B cell (primary cell): ENCODE results near the gene TMEM45B. TPM values are rescaled to one million over a fixed set of nuclear protein-coding genes. Genes with fewer than 3 reads are reported as not detected.
"Not testable (repeated sequence)": the region's sequence is repeated elsewhere in the genome, so short reads cannot be mapped to it uniquely, and the experiment has no call there.

Experiments used
- ATAC-seq: fragments of 200-7000 bp; cut with Tn5 transposase; one replicate; pipeline ENCODE4 v1.10.0; 2021; ENCODE audit warnings: low read depth, mild to moderate bottlenecking, moderate number of reproducible peaks, moderate library complexity
- CTCF ChIA-PET: fragments of 350-600 bp; sonication (Branson Sonifier 250); formaldehyde crosslinking; loops from one replicate; lab custom pipeline; 2021; ENCODE audit warnings: antibody characterized with exemption, inconsistent platforms; lab: Charles Lee
- POLR2A ChIA-PET: fragments of 350-600 bp; sonication (Branson Sonifier 250); formaldehyde crosslinking; loops from one replicate; lab custom pipeline; 2021; ENCODE audit warnings: antibody characterized with exemption; lab: Charles Lee
- DNase-seq: peaks from one replicate; pipeline ENCODE4 v3.0.0; 2013
- H2AFZ ChIP-seq: 2 replicates; pipeline ENCODE4 v1.6.1; 2012; ENCODE audit warnings: mild to moderate bottlenecking, low read depth, low read length; ENCODE audit not compliant: insufficient read depth, poor library complexity, severe bottlenecking
- H3K27ac ChIP-seq, 2 donors: 1 replicate in 1 of 2; 2 replicates in 1 of 2; pipeline ENCODE4 v1.5.1; 2012 to 2013; ENCODE audit warnings: low read length in 2 of 2, mild to moderate bottlenecking in 2 of 2, moderate library complexity in 1 of 2
- H3K27me3 ChIP-seq, 4 experiments: fragments of 200-600 bp in 1 of 4; sonication (generic) in 1 of 4; replicated peaks in 1 of 4; 1 replicate in 2 of 4; 2 replicates in 2 of 4; pipeline versions ENCODE4 v1.6.1 to v1.7.0; 2013 to 2016; ENCODE audit warnings: low read length in 3 of 4, mild to moderate bottlenecking in 2 of 4, mixed read lengths in 1 of 4, moderate library complexity in 1 of 4; ENCODE audit not compliant: insufficient read depth in 4 of 4, control insufficient read depth in 3 of 4; ENCODE audit errors: control extremely low read depth in 1 of 4
- H3K36me3 ChIP-seq, 2 experiments: replicated peaks in 1 of 2; 1 replicate in 1 of 2; 2 replicates in 1 of 2; pipeline versions ENCODE4 v1.6.1 to v1.7.1; 2013; ENCODE audit warnings: low read length in 1 of 2; ENCODE audit not compliant: insufficient read depth in 2 of 2, control insufficient read depth in 1 of 2; ENCODE audit errors: control extremely low read depth in 1 of 2, extremely low read depth in 1 of 2
- H3K4me1 ChIP-seq, 2 donors: fragments of 200-600 bp in 1 of 2; sonication (generic) in 1 of 2; 1 replicate in 1 of 2; 2 replicates in 1 of 2; pipeline versions ENCODE4 v1.5.1 to v1.6.1; 2013 to 2017; ENCODE audit warnings: low read length in 2 of 2; ENCODE audit not compliant: control insufficient read depth in 2 of 2, insufficient read depth in 2 of 2
- H3K4me2 ChIP-seq: replicated peaks from 2 replicates; pipeline ENCODE3; 2012; ENCODE audit warnings: mild to moderate bottlenecking, low read depth, low read length; ENCODE audit not compliant: poor library complexity, severe bottlenecking
- H3K4me3 ChIP-seq, 5 experiments: fragments of 200-600 bp in 1 of 5; sonication (generic) in 1 of 5; 1 replicate in 3 of 5; 2 replicates in 2 of 5; pipeline versions ENCODE4 v1.5.1 to v1.7.0; 2011 to 2016; ENCODE audit warnings: low read length in 4 of 5, mild to moderate bottlenecking in 4 of 5, low read depth in 2 of 5, control low read depth in 1 of 5, moderate library complexity in 1 of 5; ENCODE audit not compliant: insufficient read depth in 1 of 5; ENCODE audit errors: control extremely low read depth in 1 of 5, extremely low read depth in 1 of 5
- H3K79me2 ChIP-seq: fragments of 200-600 bp; sonication (generic); one replicate; pipeline ENCODE4 v1.6.0; 2016; ENCODE audit warnings: low read length; ENCODE audit not compliant: control insufficient read depth, insufficient read depth
- H3K9ac ChIP-seq: fragments of 200-600 bp; sonication (generic); 2 replicates; pipeline ENCODE4 v1.6.1; 2017; ENCODE audit warnings: mild to moderate bottlenecking, low read length, moderate library complexity
- H3K9me3 ChIP-seq, 3 donors: one replicate each; pipeline versions ENCODE4 v1.6.1 to v1.7.1; 2013; ENCODE audit warnings: low read length in 2 of 3; ENCODE audit not compliant: control insufficient read depth in 2 of 3, insufficient read depth in 1 of 3; ENCODE audit errors: control extremely low read depth in 1 of 3
- H4K20me1 ChIP-seq: 2 replicates; pipeline ENCODE4 v1.6.0; 2012; ENCODE audit warnings: mild to moderate bottlenecking, low read length; ENCODE audit not compliant: insufficient read depth, control insufficient read depth, poor library complexity, severe bottlenecking
- H3K27ac Mint-ChIP-seq: one replicate; pipeline ENCODE4 v1.8.0; 2021; ENCODE audit warnings: mixed read lengths
- H3K27me3 Mint-ChIP-seq: one replicate; pipeline ENCODE4 v1.8.0; 2021; ENCODE audit warnings: mixed read lengths
- H3K4me1 Mint-ChIP-seq: one replicate; pipeline ENCODE4 v1.8.0; 2021; ENCODE audit warnings: mixed read lengths
- H3K4me3 Mint-ChIP-seq: one replicate; pipeline ENCODE4 v1.8.0; 2021; ENCODE audit warnings: mixed read lengths
- H3K9me3 Mint-ChIP-seq: one replicate; pipeline ENCODE4 v1.8.0; 2022; ENCODE audit warnings: mixed read lengths; ENCODE audit not compliant: insufficient read depth
- EZH2 ChIP-seq: IDR thresholded peaks from 2 replicates; pipeline ENCODE4 v1.6.1; 2012; ENCODE audit warnings: borderline replicate concordance, low read depth, mild to moderate bottlenecking, moderate library complexity, low read length; ENCODE audit not compliant: insufficient read depth, poor library complexity, severe bottlenecking
- WGBS: methylation state at CpG from one replicate; pipeline ENCODE4 v1.1.5; 2013; ENCODE audit warnings: missing lambda C conversion rate; ENCODE audit not compliant: insufficient coverage; 5-methylcytosine and 5-hydroxymethylcytosine counted together
- intact Hi-C: fragments of 100-400 bp; cut with micrococcal nuclease; formaldehyde crosslinking; loops from one replicate; pipeline ENCODE4 v1.10.0; 2022
- polyA plus RNA-seq: library from polyadenylated mRNA; depleted of rRNA; stranded (reverse); fragments of >200 nt; gene quantifications from 2 replicates; pipeline ENCODE4 v1.2.3, GENCODE V29; 2012
- total RNA-seq, 2 donors: library from RNA; stranded (reverse); fragments of 120-200 nt in 1 of 2; gene quantifications; 1 replicate in 1 of 2; 2 replicates in 1 of 2; pipeline versions ENCODE4 v1.2.3 to v1.2.4, GENCODE V29; 2013 to 2022
- TF ChIP-seq, protein P1 (sequence below): fragments of 200-600 bp; IDR thresholded peaks from one replicate; pipeline ENCODE4 v1.8.0; 2022; ENCODE audit warnings: antibody characterized with exemption, mild to moderate bottlenecking

Gene TMEM45B
- total and polyA plus RNA-seq, 2 donors (not counting 1 experiment from before 2014, with no cell fraction given), result not detected

- ATAC-seq (no peak), DNase-seq (no peak)
- Histone ChIP-seq H3K79me2 (no peaks in the 10 kb centered on the region), H3K4me2 (no peak overlapping the region), H3K9me3 (no peaks in the 10 kb centered on the region), H3K4me3 (no peak overlapping the region), H3K36me3 (no peaks in the 10 kb centered on the region), H4K20me1 (no peaks in the 10 kb centered on the region), H3K9ac (no peak overlapping the region), H3K4me1 (no peaks in the 10 kb centered on the region), H3K27ac (no peak overlapping the region), H3K27me3 (no peaks in the 10 kb centered on the region), H2AFZ (no peak overlapping the region)
- no peaks in the 10 kb centered on the region for H3K4me1 Mint-ChIP-seq
- H3K9me3 Mint-ChIP-seq, result no peaks in the 10 kb centered on the region
- no peak overlapping the region for H3K27ac Mint-ChIP-seq
- TF ChIP-seq, protein P1, sequence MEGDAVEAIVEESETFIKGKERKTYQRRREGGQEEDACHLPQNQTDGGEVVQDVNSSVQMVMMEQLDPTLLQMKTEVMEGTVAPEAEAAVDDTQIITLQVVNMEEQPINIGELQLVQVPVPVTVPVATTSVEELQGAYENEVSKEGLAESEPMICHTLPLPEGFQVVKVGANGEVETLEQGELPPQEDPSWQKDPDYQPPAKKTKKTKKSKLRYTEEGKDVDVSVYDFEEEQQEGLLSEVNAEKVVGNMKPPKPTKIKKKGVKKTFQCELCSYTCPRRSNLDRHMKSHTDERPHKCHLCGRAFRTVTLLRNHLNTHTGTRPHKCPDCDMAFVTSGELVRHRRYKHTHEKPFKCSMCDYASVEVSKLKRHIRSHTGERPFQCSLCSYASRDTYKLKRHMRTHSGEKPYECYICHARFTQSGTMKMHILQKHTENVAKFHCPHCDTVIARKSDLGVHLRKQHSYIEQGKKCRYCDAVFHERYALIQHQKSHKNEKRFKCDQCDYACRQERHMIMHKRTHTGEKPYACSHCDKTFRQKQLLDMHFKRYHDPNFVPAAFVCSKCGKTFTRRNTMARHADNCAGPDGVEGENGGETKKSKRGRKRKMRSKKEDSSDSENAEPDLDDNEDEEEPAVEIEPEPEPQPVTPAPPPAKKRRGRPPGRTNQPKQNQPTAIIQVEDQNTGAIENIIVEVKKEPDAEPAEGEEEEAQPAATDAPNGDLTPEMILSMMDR, result no peak
- TF ChIP-seq EZH2, result no peak
- CTCF ChIA-PET, result no interaction called here
- no CpG with 5 or more reads among the region's 2 CpGs for WGBS
- intact Hi-C loops, result no loop called here
- POLR2A ChIA-PET, result no interaction called here
- H3K27me3 Mint-ChIP-seq, result peaks cover 19% of the 10 kb centered on the region
- H3K4me3 Mint-ChIP-seq, result no peak overlapping the region
Observed at GRCh38 chr11:129842138-129842537, 26.5 kb downstream of the TMEM45B start.

GRCh38 chr11:129846508-129847335 lies 31.1 kb downstream of the TMEM45B start:
- Histone ChIP-seq H3K27me3 (no peaks in the 10 kb centered on the region), H3K4me3 (no peak overlapping the region), H3K79me2 (no peaks in the 10 kb centered on the region), H3K4me2 (no peak overlapping the region), H4K20me1 (no peaks in the 10 kb centered on the region), H3K9ac (no peak overlapping the region), H2AFZ (peak overlapping the region; percentile 27), H3K9me3 (no peaks in the 10 kb centered on the region), H3K36me3 (no peaks in the 10 kb centered on the region), H3K27ac (no peak overlapping the region), H3K4me1 (no peaks in the 10 kb centered on the region)
- no peaks in the 10 kb centered on the region for H3K9me3 Mint-ChIP-seq
- no peak overlapping the region for H3K27ac Mint-ChIP-seq
- ChIA-PET CTCF (no interaction called here), POLR2A (no interaction called here)
- no peaks in the 10 kb centered on the region for H3K4me1 Mint-ChIP-seq
- intact Hi-C loops, result no loop called here
- WGBS, result 48% methylated on average over 3 of the region's 6 CpGs
- H3K27me3 Mint-ChIP-seq, result peaks cover 6% of the 10 kb centered on the region
- H3K4me3 Mint-ChIP-seq, result no peak overlapping the region
- ATAC-seq (no peak), DNase-seq (no peak)
- TF ChIP-seq, protein P1, result no peak
- no peak for TF ChIP-seq EZH2

GRCh38 chr11:129847361-129847760 lies 31.7 kb downstream of the TMEM45B start:
- H3K27ac Mint-ChIP-seq, H4K20me1 ChIP-seq, POLR2A ChIA-PET, H3K4me2 ChIP-seq, H3K4me1 ChIP-seq, H3K36me3 ChIP-seq, H2AFZ ChIP-seq, H3K4me3 Mint-ChIP-seq, H3K4me3 ChIP-seq, H3K27me3 Mint-ChIP-seq, H3K9me3 ChIP-seq, H3K9ac ChIP-seq, intact Hi-C loops, H3K27ac ChIP-seq, DNase-seq, CTCF ChIA-PET, H3K4me1 Mint-ChIP-seq, H3K9me3 Mint-ChIP-seq, ATAC-seq, H3K27me3 ChIP-seq, H3K79me2 ChIP-seq: not testable (repeated sequence)
- no CpG with 5 or more reads among the region's 3 CpGs for WGBS
